Measurements from ENCODE around the gene CUEDC1. TPM values are rescaled to one million over a fixed set of nuclear protein-coding genes. Genes with fewer than 3 reads are reported as not detected.
"Not testable (repeated sequence)": the region's sequence is repeated elsewhere in the genome, so short reads cannot be mapped to it uniquely, and the experiment has no call there.

The CUEDC1 gene
- total RNA-seq, 1 donor from 2014 or later, result 3.9 TPM

GRCh38 chr17:57861790-57862693 is 93.2 kb downstream of the CUEDC1 start:
- DNase-seq (ENCODE audit: low read depth in 2 of 2), result peak in 1 of 2 donors; percentile 41

- peak in 1 of 2 donors; percentile 25 for DNase-seq (ENCODE audit: low read depth in 2 of 2)
Measured at GRCh38 chr17:57861000-57861789, 94.0 kb downstream of the CUEDC1 start.

GRCh38 chr17:57860414-57860999 is 94.7 kb downstream of the CUEDC1 start:
- DNase-seq (ENCODE audit: low read depth in 2 of 2), result no peak

- DNase-seq (ENCODE audit: low read depth in 2 of 2), result no peak
Measured at GRCh38 chr17:57859601-57860413, 95.4 kb downstream of the CUEDC1 start.

- DNase-seq (ENCODE audit: low read depth in 2 of 2), result no peak
Measured at GRCh38 chr17:57858838-57859237, 96.4 kb downstream of the CUEDC1 start.

- DNase-seq (ENCODE audit: low read depth in 2 of 2), result no peak
Measured at GRCh38 chr17:57856792-57857620, 98.2 kb downstream of the CUEDC1 start.

GRCh38 chr17:57855391-57856035 is 99.7 kb downstream of the CUEDC1 start:
- DNase-seq (ENCODE audit: low read depth in 2 of 2), result no peak

GRCh38 chr17:57853695-57854094 is 101.5 kb downstream of the CUEDC1 start:
- DNase-seq (ENCODE audit: low read depth in 2 of 2), result no peak

GRCh38 chr17:57852955-57853328 is 102.3 kb downstream of the CUEDC1 start:
- no peak for DNase-seq (ENCODE audit: low read depth in 2 of 2)

- DNase-seq (ENCODE audit: low read depth in 2 of 2), result no peak
Measured at GRCh38 chr17:57852092-57852954, 102.9 kb downstream of the CUEDC1 start.

- peak; percentile 97 to 99 for DNase-seq (ENCODE audit: low read depth in 2 of 2)
Measured at GRCh38 chr17:57849874-57850754, 105.1 kb downstream of the CUEDC1 start, which contains the start of gene MRPS23. Gene MRPS23 (minus strand): TSS chr17:57850044. CDS start chr17:57850010, 34 bp downstream.

- DNase-seq (ENCODE audit: low read depth in 2 of 2), result no peak
Measured at GRCh38 chr17:57849163-57849873, 105.9 kb downstream of the CUEDC1 start.

- DNase-seq (ENCODE audit: low read depth in 2 of 2), result not testable (repeated sequence)
Measured at GRCh38 chr17:57846056-57846945, 108.9 kb downstream of the CUEDC1 start.

GRCh38 chr17:57842280-57842679 is 112.9 kb downstream of the CUEDC1 start:
- no peak for DNase-seq (ENCODE audit: low read depth in 2 of 2)

- DNase-seq (ENCODE audit: low read depth in 2 of 2), result no peak
Measured at GRCh38 chr17:57839571-57839923, 115.7 kb downstream of the CUEDC1 start.
